Omental fat pad (tissue), 4 donors: Measurements from ENCODE around the gene TTC1. TPM values are rescaled to one million over a fixed set of nuclear protein-coding genes. Genes with fewer than 3 reads are reported as not detected.

Experiments used
- ATAC-seq: fragments of 150-250 bp; one replicate; pipeline ENCODE4 v1.9.1; 2016; ENCODE audit warnings: mild to moderate bottlenecking, moderate library complexity; ENCODE audit not compliant: low FRiP score
- DNase-seq: peaks from one replicate; pipeline ENCODE4 v3.0.0-alpha.2; 2019; ENCODE audit warnings: low spot score
- small RNA-seq: library from RNA; depleted of rRNA; stranded (forward); fragments of <200 nt; gene quantifications from one replicate; pipeline ENCODE3, GENCODE V24; 2016
- total RNA-seq, 4 donors: library from RNA; depleted of rRNA; stranded (reverse); fragments of >200 nt; gene quantifications; one replicate each; pipeline ENCODE4 v1.1.0, GENCODE V29; 2016
- TF ChIP-seq, protein P1 (sequence below), 3 donors: fragments of 450-650 bp; IDR thresholded peaks; one replicate each; pipeline ENCODE4 v1.5.1; 2016 to 2017; ENCODE audit warnings: antibody characterized with exemption in 3 of 3, mild to moderate bottlenecking in 3 of 3, moderate library complexity in 2 of 3

TTC1 gene
- total RNA-seq, 4 donors from 2014 or later: 27.3 to 36.4 (median 27.8) TPM

DNA sequence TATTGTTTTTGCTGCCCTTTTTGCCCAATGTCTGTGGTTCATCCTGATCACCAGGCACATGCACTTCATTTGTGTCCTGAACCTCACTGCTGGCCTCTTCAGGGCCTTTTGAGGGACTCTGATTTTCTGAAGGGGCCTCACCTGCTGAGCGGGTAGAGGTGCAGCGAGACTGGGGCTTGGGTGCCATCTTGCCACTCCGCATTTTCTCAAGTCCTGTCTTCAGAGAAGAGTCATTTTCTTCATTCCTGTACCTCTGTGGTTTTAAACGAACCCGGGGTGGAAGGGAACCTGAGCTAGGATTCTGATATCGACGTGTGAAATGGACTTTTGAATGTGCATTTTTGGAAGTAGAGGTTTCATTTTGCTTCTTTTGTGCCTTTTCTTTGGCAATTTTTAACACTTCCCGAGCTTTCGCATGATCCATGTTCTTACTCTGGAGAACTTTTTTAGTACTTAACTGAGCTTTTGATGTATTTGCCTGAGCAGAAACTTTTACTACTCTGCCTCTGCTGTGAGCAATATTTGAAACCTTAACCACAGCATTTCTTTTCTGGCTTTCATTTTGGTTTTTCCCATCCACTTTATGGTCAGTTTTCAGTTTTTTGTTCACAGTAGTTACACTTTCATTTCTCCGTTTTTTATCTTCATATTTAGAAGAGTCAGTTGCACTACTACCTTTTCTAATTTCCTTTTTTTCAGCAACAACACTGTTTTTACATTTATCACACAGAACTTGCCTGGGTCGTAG lies 84.2 kb downstream of the TTC1 start:
- ATAC-seq: no peak
- TF ChIP-seq, protein P1, sequence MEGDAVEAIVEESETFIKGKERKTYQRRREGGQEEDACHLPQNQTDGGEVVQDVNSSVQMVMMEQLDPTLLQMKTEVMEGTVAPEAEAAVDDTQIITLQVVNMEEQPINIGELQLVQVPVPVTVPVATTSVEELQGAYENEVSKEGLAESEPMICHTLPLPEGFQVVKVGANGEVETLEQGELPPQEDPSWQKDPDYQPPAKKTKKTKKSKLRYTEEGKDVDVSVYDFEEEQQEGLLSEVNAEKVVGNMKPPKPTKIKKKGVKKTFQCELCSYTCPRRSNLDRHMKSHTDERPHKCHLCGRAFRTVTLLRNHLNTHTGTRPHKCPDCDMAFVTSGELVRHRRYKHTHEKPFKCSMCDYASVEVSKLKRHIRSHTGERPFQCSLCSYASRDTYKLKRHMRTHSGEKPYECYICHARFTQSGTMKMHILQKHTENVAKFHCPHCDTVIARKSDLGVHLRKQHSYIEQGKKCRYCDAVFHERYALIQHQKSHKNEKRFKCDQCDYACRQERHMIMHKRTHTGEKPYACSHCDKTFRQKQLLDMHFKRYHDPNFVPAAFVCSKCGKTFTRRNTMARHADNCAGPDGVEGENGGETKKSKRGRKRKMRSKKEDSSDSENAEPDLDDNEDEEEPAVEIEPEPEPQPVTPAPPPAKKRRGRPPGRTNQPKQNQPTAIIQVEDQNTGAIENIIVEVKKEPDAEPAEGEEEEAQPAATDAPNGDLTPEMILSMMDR (IDR thresholded peaks at IDR 0.05): no peak
- DNase-seq: no peak

DNA sequence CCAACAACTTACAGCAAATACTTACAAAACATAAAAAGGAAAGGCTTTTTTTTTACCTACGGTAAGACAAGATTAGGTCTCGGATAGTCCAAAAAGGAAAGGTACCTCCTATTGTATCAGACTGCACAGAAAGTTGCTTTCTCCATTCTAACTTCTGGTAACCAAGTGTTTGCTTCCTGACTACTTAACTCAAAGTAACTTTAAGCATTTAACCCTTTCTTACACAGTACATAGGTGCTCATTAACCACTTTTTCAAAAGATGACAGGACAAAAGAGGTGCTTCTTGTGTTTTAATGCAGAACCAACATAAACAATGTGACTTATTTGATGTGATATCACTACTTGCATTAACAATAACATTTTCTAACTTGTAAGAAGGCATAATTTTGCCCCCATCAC lies 87.2 kb downstream of the TTC1 start:
- DNase-seq: no peak
- TF ChIP-seq, protein P1 (IDR thresholded peaks at IDR 0.05): no peak
- ATAC-seq: no peak

DNA sequence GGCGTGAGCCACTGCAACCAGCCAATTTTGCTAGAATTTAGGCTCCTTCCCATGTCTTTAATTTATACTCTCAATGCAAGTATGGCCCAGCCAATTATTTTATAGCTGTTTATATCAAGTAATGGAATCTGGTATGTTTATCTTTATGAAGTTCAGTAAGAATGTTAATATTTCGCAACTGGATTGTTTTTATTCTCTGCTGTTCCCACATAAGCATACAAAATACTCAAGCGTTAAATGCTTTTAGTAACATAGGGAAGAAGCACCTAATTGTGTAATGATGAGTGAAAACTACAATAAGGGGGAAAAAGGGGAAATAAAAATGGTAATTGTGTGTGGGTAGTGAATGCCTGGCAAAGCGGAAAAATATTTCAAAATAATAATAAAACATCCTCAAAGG lies 89.1 kb downstream of the TTC1 start:
- TF ChIP-seq, protein P1 (IDR thresholded peaks at IDR 0.05): no peak

DNA sequence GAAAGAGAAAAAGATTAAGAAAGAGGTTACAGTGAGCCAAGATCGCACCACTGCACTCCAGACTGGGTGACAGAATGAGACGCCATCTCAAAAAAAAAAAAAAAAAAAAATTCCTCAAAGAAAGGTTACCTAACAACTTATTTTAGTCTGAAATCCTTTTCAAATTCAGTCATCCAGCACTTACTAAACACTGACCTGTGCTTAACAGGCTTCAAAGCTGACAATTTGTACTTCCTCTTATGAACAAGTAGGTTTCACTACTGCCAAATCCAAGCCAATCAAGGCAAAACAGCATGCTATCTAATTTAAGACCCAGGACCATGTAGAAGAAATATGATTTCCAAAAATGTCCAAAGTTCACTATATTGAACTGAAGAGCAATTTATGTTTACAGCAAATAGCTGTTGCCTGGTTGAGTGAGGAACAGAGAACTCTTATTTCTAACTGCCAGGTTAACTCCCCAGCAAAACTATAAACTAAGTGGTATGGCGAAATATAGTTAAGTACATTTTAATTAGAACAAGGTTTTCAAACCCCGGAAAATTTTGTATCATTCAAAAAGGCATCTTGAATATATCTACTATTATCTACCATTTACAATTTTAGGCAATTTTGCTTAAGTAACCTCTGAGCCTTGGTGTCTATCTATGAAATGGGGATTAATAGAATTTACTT lies 96.9 kb downstream of the TTC1 start:
- TF ChIP-seq, protein P1 (IDR thresholded peaks at IDR 0.05): no peak
- ATAC-seq: no peak
- DNase-seq: no peak

More for the DNA sequence above, 89.1 kb downstream of the TTC1 start:
- no peak for DNase-seq
- ATAC-seq: no peak

DNA sequence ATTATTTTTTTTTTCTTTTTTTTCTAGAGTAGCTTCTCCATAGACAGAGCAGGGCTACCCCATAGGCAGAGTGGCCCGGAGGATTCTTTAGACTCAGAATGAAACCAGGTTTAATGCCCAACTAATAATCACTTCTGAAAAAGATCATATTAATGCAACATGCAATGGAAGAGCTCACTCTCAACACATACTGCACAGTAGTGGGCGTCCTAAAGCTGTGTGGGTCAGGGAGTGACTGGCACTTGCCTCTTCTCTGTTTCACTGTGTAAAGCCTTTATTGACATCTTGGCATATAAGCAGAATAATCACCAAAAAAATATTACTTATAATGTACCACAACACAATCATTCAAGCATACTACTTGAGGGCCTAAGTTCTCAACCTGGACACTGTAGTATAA lies 99.2 kb downstream of the TTC1 start:
- ATAC-seq (peak; percentile 14), DNase-seq (no peak)
- TF ChIP-seq, protein P1 (IDR thresholded peaks at IDR 0.05): no peak

Small RNAs within 50 kb of the gene (small RNA-seq; reads per million reads assigned to genes)
- not detected for gene RF00019

Other genes starting within 250 kb of the TTC1 start
- 10 to 100 TPM in 1 of 4 donors, 1 to 10 TPM in 3; 1.6 to 13.1 (median 7.5) TPM for gene ADRA1B, start 92.7 kb upstream of the TTC1 start, total RNA-seq
- 10 to 100 TPM; 18.3 to 47.4 (median 24.4) TPM for gene PWWP2A, start 110.3 kb downstream of the TTC1 start, total RNA-seq
- not detected for gene FABP6, start 220.4 kb downstream of the TTC1 start, total RNA-seq